IPS-18a (cell line): Measurements from ENCODE around the gene INPP5A.

Experiments
- H3K27ac ChIP-seq: one replicate; pipeline ENCODE4 v1.5.1; 2013; ENCODE audit warnings: low read length
- H3K27me3 ChIP-seq: one replicate; pipeline ENCODE4 v1.6.1; 2013; ENCODE audit warnings: mild to moderate bottlenecking, low read length; ENCODE audit not compliant: control insufficient read depth, insufficient read depth
- H3K36me3 ChIP-seq: one replicate; pipeline ENCODE4 v1.6.1; 2013; ENCODE audit warnings: low read depth, low read length; ENCODE audit not compliant: control insufficient read depth
- H3K4me1 ChIP-seq: one replicate; pipeline ENCODE4 v1.6.1; 2013; ENCODE audit warnings: low read depth, low read length; ENCODE audit not compliant: control insufficient read depth
- H3K4me3 ChIP-seq: one replicate; pipeline ENCODE4 v1.5.1; 2013; ENCODE audit warnings: low read length
- H3K9ac ChIP-seq: one replicate; pipeline ENCODE4 v1.6.1; 2013; ENCODE audit warnings: mild to moderate bottlenecking, low read length, moderate library complexity
- H3K9me3 ChIP-seq: one replicate; pipeline ENCODE4 v1.6.1; 2013; ENCODE audit warnings: low read depth, low read length; ENCODE audit not compliant: control insufficient read depth

The INPP5A gene

DNA sequence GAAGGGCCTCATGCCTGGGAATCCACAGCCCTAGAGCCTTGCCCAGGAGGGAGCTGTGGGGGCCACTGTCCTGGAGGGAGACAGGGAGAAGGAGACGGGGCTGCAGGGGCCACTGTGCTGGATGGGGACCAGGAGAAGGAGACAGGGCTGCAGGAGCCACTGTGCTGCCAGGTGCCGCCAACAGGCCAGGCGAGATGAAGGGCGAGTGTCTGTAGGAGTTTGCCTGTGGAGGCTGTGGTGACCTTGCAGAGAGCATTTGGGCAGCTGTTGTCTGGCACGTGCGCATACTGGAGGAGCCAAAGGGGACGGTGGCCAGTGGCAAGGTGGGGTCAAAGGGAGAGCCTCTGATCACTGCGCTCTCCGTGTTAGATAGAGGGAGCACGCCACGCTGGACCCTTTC lies 169.1 kb downstream of the INPP5A start:
- Histone ChIP-seq H3K9ac (no peak overlapping the region), H3K27me3 (no peaks in the 10 kb centered on the region), H3K27ac (no peak overlapping the region), H3K9me3 (peaks cover 9% of the 10 kb centered on the region), H3K4me3 (no peak overlapping the region), H3K36me3 (no peaks in the 10 kb centered on the region), H3K4me1 (no peaks in the 10 kb centered on the region)

DNA sequence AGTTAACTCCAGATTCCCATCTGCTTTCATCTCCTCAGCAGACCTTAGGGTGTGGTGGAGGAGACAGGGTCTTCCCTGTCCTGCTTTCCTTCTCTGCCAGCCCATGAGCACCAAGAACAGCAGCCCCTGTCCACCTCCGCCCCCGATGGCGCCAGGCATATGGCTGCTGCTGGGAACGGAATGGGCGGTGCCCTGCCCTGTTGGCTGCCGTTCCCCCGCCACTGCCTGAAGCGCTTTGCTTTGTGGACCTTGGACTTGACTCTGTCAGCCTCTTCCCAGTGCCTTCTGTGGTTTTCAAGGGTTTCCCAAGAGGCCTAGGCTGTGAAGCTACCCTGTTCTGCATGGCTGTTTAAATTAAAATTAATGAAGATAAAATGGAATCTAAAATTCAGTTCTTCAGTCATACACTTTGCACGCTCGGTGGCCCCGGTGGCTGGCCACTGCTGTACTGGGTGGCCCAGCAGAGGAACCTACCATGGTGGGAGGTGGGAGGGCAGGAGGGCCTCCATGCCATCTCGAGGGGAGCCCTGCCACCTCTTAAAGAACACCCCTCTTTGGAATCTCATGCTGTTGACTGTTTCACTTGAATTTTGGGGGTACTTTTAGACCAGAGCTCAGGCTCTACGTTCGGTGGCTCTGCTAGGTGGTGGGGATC lies 169.7 kb downstream of the INPP5A start:
- Histone ChIP-seq H3K9ac (no peak overlapping the region), H3K27me3 (no peaks in the 10 kb centered on the region), H3K36me3 (no peaks in the 10 kb centered on the region), H3K4me3 (no peak overlapping the region), H3K27ac (no peak overlapping the region), H3K9me3 (peaks cover 9% of the 10 kb centered on the region), H3K4me1 (no peaks in the 10 kb centered on the region)

DNA sequence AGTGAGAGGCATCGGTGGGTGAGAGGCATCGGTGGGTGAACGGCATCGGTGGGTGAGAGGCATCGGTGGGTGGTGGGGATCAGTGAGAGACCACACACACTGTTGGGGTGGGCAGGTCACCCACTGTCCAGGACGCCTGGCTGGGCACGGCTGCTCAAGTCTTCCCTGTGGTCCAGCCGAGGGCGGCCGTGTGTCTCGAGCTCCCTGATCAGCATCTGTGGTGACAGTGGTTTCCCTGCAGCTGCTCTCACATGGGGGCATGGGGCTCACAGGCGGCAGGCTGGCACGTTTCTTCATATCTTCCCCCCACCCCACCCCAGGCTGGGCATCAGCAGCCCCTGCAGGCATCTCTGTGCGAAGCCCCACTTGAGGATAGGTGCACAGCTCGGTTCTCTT lies 170.2 kb downstream of the INPP5A start:
- Histone ChIP-seq H3K9me3 (peaks cover 9% of the 10 kb centered on the region), H3K4me3 (no peak overlapping the region), H3K27me3 (no peaks in the 10 kb centered on the region), H3K27ac (no peak overlapping the region), H3K4me1 (no peaks in the 10 kb centered on the region), H3K9ac (no peak overlapping the region), H3K36me3 (no peaks in the 10 kb centered on the region)

DNA sequence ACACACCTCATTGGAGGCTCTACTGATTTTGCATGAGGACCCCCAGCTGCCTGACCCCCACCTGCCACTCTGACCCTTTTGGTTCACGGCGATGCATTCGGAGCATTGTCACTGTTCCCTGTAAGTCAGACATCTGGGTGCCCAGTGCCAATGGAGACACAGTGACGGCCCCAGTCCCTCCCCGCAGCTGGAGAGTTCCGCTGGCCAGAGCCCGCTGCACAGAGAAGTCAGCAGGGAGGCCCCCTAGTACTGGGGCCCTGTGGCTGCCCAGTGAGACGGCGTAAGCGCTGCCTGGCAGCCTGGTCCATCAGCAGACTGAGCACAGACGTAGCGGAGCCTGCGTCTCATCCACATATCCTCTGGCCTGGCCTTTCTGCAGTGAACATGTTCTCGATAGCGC lies 170.9 kb downstream of the INPP5A start:
- Histone ChIP-seq H3K4me3 (no peak overlapping the region), H3K36me3 (no peaks in the 10 kb centered on the region), H3K9me3 (peaks cover 9% of the 10 kb centered on the region), H3K27me3 (peaks cover 2% of the 10 kb centered on the region), H3K27ac (no peak overlapping the region), H3K4me1 (no peaks in the 10 kb centered on the region), H3K9ac (no peak overlapping the region)

DNA sequence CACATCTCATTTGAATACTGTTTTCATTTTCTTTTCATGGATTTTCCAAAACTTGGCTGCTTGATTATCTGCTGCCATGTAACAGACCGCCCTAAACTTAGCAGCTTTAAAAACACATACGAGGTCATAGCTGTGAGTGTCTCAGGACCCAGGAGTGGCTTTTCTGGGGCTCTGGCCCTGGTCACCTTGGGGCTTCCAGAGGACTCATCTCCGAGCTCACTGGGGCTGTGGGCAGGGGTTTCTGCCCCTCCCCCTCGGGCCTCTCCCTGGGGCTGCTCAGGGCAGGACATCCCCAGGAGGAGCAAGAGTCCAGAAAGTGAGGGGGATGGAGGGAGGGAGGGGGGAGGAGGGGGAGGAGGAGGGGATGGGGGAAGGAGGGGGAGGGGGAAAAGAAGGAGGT lies 171.3 kb downstream of the INPP5A start:
- H3K27me3 ChIP-seq: peaks cover 4% of the 10 kb centered on the region

DNA sequence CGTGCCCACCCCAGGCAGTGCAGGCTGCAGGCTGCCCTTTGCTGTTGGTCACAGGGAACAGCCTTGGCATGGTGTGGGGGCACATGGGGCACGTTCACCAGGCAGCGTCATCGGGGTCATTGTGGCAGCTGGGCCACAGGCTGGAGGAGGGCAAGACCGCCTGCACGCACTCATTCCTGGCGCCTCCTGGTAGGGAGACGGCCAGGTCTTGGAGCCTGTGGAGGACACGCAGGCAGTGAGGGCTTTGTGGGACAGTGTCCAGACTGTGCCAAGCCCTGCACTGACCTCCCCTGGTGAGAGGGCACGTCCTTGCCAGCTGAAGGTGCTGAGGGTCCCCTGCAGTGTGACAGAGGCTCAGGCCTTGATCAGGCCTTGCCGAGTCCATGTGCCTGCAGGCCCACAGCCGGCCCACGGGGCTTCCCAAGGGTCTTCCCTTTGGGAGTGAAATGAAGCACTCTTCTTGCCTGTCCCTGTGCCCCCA lies 171.9 kb downstream of the INPP5A start:
- no peak overlapping the region for H3K4me3 ChIP-seq
- H3K36me3 ChIP-seq: no peaks in the 10 kb centered on the region
- no peak overlapping the region for H3K27ac ChIP-seq
- peaks cover 8% of the 10 kb centered on the region for H3K4me1 ChIP-seq
- H3K9me3 ChIP-seq: peaks cover 9% of the 10 kb centered on the region
- H3K27me3 ChIP-seq: peaks cover 4% of the 10 kb centered on the region
- no peak overlapping the region for H3K9ac ChIP-seq

More for the DNA sequence above, 171.3 kb downstream of the INPP5A start:
- no peak overlapping the region for H3K4me3 ChIP-seq
- H3K9ac ChIP-seq: no peak overlapping the region
- H3K4me1 ChIP-seq: peaks cover 3% of the 10 kb centered on the region
- H3K36me3 ChIP-seq: no peaks in the 10 kb centered on the region
- no peak overlapping the region for H3K27ac ChIP-seq
- peaks cover 9% of the 10 kb centered on the region for H3K9me3 ChIP-seq

DNA sequence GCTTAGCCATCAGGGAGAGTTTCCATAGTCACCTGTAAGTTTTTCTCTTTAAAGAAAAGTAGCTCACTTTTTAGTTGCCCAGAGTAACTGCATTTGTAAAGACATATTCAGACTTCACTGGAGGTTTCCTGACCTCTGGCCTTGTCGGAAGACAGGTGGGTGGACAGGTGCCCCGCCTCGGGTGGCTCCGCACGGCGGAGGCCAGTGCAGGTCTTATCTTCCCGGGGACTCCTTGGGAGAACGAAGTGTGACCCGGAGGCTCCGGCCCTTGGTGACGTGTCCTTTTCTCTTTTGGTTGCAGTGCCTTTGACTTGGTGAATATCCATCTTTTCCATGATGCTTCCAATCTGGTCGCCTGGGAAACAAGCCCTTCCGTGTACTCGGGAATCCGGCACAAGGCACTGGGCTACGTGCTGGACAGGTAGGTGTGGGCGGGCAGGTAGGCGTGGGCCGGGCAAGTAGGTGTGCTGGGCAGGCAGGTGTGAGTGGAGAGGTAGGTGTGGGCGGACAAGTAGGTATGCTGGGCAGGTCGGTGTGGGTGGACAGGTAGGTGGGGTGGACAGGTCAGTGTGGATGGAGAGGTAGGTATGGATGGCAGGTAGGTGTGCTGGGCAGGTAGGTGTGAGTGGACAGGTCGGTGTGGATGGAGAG lies 172.6 kb downstream of the INPP5A start:
- no peaks in the 10 kb centered on the region for H3K36me3 ChIP-seq
- no peak overlapping the region for H3K4me3 ChIP-seq
- peaks cover 15% of the 10 kb centered on the region for H3K4me1 ChIP-seq
- H3K9ac ChIP-seq: no peak overlapping the region
- H3K27me3 ChIP-seq: peaks cover 9% of the 10 kb centered on the region
- H3K27ac ChIP-seq: no peak overlapping the region
- H3K9me3 ChIP-seq: peaks cover 9% of the 10 kb centered on the region

DNA sequence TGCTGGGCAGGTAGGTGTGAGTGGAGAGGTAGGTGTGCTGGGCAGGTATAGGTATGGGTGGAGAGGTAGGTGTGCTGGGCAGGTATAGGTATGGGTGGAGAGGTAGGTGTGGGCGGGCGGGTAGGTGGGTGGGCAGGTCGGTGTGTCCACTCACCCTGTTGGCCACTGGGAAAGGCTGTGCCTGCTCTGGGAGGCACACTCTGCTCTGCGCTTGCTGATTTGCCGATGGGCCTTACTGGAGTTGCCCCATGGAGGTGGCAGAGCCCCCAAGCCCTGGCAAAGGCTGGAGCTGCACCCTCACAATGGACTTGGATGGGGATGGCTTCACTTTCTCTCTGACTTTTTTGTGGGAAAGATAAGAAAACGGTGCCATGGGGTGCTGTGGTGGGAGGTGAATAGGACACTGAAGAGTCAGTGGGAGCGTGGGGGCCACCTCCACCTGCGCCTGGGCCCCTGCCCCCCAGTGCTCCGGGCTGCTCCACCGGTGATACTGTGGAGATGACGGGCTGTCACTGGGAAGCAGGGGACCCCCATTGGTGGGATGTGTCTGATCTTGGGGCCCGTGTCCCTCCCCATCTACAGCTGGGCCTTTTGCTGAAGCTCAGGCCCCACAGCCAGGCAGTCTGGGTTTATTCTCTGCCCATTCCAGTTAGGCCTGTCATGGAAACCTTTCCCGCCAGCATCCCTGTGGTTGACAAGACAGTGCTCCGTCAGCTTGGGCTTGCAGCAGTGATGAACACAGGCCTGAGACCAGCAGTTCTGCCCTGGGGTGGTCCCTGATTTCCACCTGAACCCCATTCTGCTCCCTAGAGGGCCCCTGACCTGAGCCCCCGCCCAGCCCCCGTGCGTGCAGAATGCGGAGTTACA lies 173.4 kb downstream of the INPP5A start:
- Histone ChIP-seq H3K9me3 (peaks cover 4% of the 10 kb centered on the region), H3K4me1 (peaks cover 19% of the 10 kb centered on the region), H3K27me3 (peaks cover 13% of the 10 kb centered on the region), H3K27ac (no peak overlapping the region), H3K36me3 (no peaks in the 10 kb centered on the region), H3K9ac (no peak overlapping the region), H3K4me3 (no peak overlapping the region)

DNA sequence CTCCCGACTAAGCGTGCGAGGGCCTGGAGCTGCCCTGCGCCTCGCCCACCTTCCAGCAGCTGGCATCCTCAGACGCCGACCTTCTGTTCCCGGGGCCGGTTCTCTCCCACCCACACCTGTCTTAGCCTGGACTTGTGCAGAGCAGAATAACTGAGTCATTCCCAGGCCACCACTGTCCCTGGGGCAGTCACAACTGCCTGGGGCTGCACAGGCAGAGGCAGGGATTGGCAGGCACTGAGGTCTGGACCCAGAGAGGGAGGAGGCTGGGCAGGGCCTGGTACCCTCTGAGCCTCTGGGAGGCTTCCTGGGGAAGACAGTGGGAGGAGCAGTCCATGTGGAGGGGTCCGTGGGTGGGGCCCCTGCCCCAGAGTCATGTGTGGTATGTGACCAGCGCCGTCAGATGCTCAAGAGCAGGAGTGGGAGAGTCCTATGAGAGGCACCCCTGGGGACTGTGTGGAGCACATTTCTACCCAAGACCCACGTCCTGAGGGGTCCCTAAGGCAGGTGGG lies 174.1 kb downstream of the INPP5A start:
- Histone ChIP-seq H3K4me1 (peaks cover 19% of the 10 kb centered on the region), H3K27ac (no peak overlapping the region), H3K4me3 (no peak overlapping the region), H3K36me3 (no peaks in the 10 kb centered on the region), H3K9ac (no peak overlapping the region), H3K27me3 (peaks cover 13% of the 10 kb centered on the region), H3K9me3 (no peaks in the 10 kb centered on the region)

DNA sequence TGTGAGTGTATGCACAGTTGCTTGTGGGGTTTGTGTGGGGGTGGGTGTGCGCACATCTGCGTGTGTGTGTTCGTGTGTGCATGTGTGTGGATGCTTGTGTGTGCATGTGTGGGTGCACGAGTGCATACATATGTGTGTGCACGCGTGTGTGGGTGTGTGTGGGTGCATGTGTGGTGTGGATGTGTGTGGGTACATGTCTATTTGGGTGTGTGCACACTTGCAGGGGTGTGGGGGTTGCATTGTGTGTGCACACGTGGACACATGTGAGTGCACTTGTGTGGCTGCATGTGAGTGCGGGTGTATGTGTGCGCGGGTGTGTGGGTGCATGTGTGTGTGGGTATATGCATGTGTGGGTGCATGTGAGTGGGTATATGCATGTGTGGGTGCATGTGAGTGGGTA lies 174.7 kb downstream of the INPP5A start:
- H3K4me1 ChIP-seq: peaks cover 19% of the 10 kb centered on the region
- H3K27me3 ChIP-seq: peaks cover 13% of the 10 kb centered on the region
- H3K9me3 ChIP-seq: no peaks in the 10 kb centered on the region
- no peak overlapping the region for H3K27ac ChIP-seq
- no peak overlapping the region for H3K4me3 ChIP-seq
- H3K9ac ChIP-seq: no peak overlapping the region
- no peaks in the 10 kb centered on the region for H3K36me3 ChIP-seq

DNA sequence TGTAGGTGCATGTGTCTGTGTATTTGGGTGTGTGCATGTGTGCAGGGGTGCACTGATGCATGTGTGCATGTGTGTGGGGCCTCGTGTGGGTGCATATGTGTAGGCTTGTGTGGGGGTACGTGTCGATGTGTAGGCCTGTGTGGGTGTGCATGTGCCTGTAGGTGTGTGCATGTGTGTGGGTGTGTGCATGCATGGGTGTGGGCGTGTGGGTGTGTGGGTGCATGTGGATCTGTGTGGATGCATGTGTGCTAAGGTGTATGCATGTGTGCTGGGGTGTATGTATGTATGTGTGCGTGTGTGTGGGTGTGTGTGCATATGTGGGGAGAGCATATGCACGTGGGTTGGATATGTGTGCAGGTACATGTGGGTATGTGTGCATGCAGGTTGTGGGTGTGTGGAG lies 175.2 kb downstream of the INPP5A start:
- Histone ChIP-seq H3K36me3 (no peaks in the 10 kb centered on the region), H3K4me3 (no peak overlapping the region), H3K27me3 (peaks cover 13% of the 10 kb centered on the region), H3K4me1 (peaks cover 19% of the 10 kb centered on the region), H3K27ac (no peak overlapping the region), H3K9me3 (no peaks in the 10 kb centered on the region), H3K9ac (no peak overlapping the region)
